ENCODE data around the gene UBA52.

The UBA52 gene

GRCh38 chr19:18593367-18594095, 21.9 kb downstream of the UBA52 start:
- Histone ChIP-seq H3K27ac (replicated peaks) (no peak overlapping the region), H3K4me3 (replicated peaks; ENCODE audit: insufficient read depth, low read length) (no peak overlapping the region), H3K27me3 (ENCODE audit: insufficient read depth, poor library complexity, severe bottlenecking) (peaks cover 3% of the 10 kb centered on the region)
- no peak for DNase-seq (ENCODE audit: low read depth in 1 of 2, low spot score in 1 of 2)
- TF ChIP-seq POLR2AphosphoS5 (IDR thresholded peaks at IDR 0.05; ENCODE audit: low read depth), result no peak
- no peak for TF ChIP-seq REST (IDR thresholded peaks at IDR 0.05; ENCODE audit: insufficient replicate concordance, low read depth)
- TF ChIP-seq CTCF (IDR thresholded peaks at IDR 0.05; ENCODE audit: insufficient read depth, low read length), result no peak
- TF ChIP-seq GABPA (IDR thresholded peaks at IDR 0.05; ENCODE audit: low read depth), result no peak
- TF ChIP-seq SPI1 (IDR thresholded peaks at IDR 0.05; ENCODE audit: borderline replicate concordance, low read depth), result no peak

GRCh38 chr19:18594096-18594823, 22.6 kb downstream of the UBA52 start:
- DNase-seq (ENCODE audit: low read depth in 1 of 2, low spot score in 1 of 2), result peak; percentile 77 to 79
- no peak for TF ChIP-seq REST (IDR thresholded peaks at IDR 0.05; ENCODE audit: insufficient replicate concordance, low read depth)
- peak; percentile 11 for TF ChIP-seq POLR2AphosphoS5 (IDR thresholded peaks at IDR 0.05; ENCODE audit: low read depth)
- TF ChIP-seq CTCF (IDR thresholded peaks at IDR 0.05; ENCODE audit: insufficient read depth, low read length), result peak; percentile 20
- Histone ChIP-seq H3K27ac (replicated peaks) (no peak overlapping the region), H3K4me3 (replicated peaks; ENCODE audit: insufficient read depth, low read length) (peak overlapping the region; percentile 24), H3K27me3 (ENCODE audit: insufficient read depth, poor library complexity, severe bottlenecking) (peaks cover 5% of the 10 kb centered on the region)

GRCh38 chr19:18594824-18595373, 23.2 kb downstream of the UBA52 start:
- no peak for DNase-seq (ENCODE audit: low read depth in 1 of 2, low spot score in 1 of 2)
- Histone ChIP-seq H3K27ac (replicated peaks) (no peak overlapping the region), H3K4me3 (replicated peaks; ENCODE audit: insufficient read depth, low read length) (peak overlapping the region; percentile 24), H3K27me3 (ENCODE audit: insufficient read depth, poor library complexity, severe bottlenecking) (peaks cover 9% of the 10 kb centered on the region)
- TF ChIP-seq SPI1 (IDR thresholded peaks at IDR 0.05; ENCODE audit: borderline replicate concordance, low read depth), result no peak
- TF ChIP-seq REST (IDR thresholded peaks at IDR 0.05; ENCODE audit: insufficient replicate concordance, low read depth), result no peak
- TF ChIP-seq CTCF (IDR thresholded peaks at IDR 0.05; ENCODE audit: insufficient read depth, low read length), result no peak
- TF ChIP-seq POLR2AphosphoS5 (IDR thresholded peaks at IDR 0.05; ENCODE audit: low read depth), result no peak; the same call in 1 of the 2 replicates
- no peak for TF ChIP-seq GABPA (IDR thresholded peaks at IDR 0.05; ENCODE audit: low read depth)

Data from HL-60 (cell line).